Measurements from ENCODE around the gene TUBB. TPM values are rescaled to one million over a fixed set of nuclear protein-coding genes. Genes with fewer than 3 reads are reported as not detected.

The TUBB gene
- total and polyA plus RNA-seq, 9 of the 15 experiments (the other 6 are each of a cell fraction or from before 2014, with no cell fraction given) = 971 to 2,870 (median 1,478) TPM

- TF ChIP-seq, protein P1, sequence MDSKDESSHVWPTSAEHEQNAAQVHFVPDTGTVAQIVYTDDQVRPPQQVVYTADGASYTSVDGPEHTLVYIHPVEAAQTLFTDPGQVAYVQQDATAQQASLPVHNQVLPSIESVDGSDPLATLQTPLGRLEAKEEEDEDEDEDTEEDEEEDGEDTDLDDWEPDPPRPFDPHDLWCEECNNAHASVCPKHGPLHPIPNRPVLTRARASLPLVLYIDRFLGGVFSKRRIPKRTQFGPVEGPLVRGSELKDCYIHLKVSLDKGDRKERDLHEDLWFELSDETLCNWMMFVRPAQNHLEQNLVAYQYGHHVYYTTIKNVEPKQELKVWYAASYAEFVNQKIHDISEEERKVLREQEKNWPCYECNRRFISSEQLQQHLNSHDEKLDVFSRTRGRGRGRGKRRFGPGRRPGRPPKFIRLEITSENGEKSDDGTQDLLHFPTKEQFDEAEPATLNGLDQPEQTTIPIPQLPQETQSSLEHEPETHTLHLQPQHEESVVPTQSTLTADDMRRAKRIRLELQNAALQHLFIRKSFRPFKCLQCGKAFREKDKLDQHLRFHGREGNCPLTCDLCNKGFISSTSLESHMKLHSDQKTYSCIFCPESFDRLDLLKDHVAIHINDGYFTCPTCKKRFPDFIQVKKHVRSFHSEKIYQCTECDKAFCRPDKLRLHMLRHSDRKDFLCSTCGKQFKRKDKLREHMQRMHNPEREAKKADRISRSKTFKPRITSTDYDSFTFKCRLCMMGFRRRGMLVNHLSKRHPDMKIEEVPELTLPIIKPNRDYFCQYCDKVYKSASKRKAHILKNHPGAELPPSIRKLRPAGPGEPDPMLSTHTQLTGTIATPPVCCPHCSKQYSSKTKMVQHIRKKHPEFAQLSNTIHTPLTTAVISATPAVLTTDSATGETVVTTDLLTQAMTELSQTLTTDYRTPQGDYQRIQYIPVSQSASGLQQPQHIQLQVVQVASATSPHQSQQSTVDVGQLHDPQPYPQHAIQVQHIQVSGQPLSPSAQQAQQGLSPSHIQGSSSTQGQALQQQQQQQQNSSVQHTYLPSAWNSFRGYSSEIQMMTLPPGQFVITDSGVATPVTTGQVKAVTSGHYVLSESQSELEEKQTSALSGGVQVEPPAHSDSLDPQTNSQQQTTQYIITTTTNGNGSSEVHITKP (IDR thresholded peaks at IDR 0.05; ENCODE audit: partially characterized antibody) = peak; percentile 39
- TF ChIP-seq ZNF253 (CRISPR knock-in tag; conservative IDR thresholded peaks at IDR 0.05) (no peak), SMARCB1 (IDR thresholded peaks at IDR 0.05; ENCODE audit: insufficient read length, low read depth) (no peak), TBP (optimal IDR thresholded peaks at IDR 0.05; ENCODE audit: low read depth, low read length) (peak; percentile 98), CC2D1A (IDR thresholded peaks at IDR 0.05) (no peak), MYNN (IDR thresholded peaks at IDR 0.05) (peak; percentile 78), MYNN (CRISPR knock-in tag; IDR thresholded peaks at IDR 0.05) (no peak), RBM14 (IDR thresholded peaks at IDR 0.05; ENCODE audit: borderline replicate concordance, insufficient read depth, low read depth, low read length) (no peak), NEUROD1 (IDR thresholded peaks at IDR 0.05; ENCODE audit: borderline replicate concordance, low read depth, low read length, partially characterized antibody) (peak; percentile 15), RFX7 (CRISPR knock-in tag; IDR thresholded peaks at IDR 0.05) (no peak), YY1 (IDR thresholded peaks at IDR 0.05; ENCODE audit: borderline replicate concordance in 1 of 3, control insufficient read depth in 1 of 3, extremely low read depth in 1 of 3, insufficient read depth in 3 of 3, insufficient read length in 1 of 3, insufficient replicate concordance in 2 of 3, low read depth in 1 of 3, low read length in 2 of 3) (peak in 1 of 3 experiments; percentile 39), SOX6 (IDR thresholded peaks at IDR 0.05) (peak; percentile 75), RFX5 (IDR thresholded peaks at IDR 0.05; ENCODE audit: low read depth, low read length) (no peak), NONO (IDR thresholded peaks at IDR 0.05; ENCODE audit: low read depth in 2 of 2, low read length in 1 of 2) (peak; percentile 50 to 93; a peak in 2 of 4 replicates), BCOR (IDR thresholded peaks at IDR 0.05) (peak; percentile 69), EWSR1 (IDR thresholded peaks at IDR 0.05; ENCODE audit: borderline replicate concordance, low read depth, partially characterized antibody) (no peak), LCOR (CRISPR knock-in tag; IDR thresholded peaks at IDR 0.05) (peak; percentile 77)
- TF ChIP-seq, protein P2, sequence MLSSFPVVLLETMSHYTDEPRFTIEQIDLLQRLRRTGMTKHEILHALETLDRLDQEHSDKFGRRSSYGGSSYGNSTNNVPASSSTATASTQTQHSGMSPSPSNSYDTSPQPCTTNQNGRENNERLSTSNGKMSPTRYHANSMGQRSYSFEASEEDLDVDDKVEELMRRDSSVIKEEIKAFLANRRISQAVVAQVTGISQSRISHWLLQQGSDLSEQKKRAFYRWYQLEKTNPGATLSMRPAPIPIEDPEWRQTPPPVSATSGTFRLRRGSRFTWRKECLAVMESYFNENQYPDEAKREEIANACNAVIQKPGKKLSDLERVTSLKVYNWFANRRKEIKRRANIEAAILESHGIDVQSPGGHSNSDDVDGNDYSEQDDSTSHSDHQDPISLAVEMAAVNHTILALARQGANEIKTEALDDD (IDR thresholded peaks at IDR 0.05) = no peak
- TF ChIP-seq, protein P3, sequence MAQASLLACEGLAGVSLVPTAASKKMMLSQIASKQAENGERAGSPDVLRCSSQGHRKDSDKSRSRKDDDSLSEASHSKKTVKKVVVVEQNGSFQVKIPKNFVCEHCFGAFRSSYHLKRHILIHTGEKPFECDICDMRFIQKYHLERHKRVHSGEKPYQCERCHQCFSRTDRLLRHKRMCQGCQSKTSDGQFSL (CRISPR knock-in tag; IDR thresholded peaks at IDR 0.05) = 0 out of 2 replicates have a peak, but pooled peaks have one; percentile 19
- TF ChIP-seq, protein P3 (tag; IDR thresholded peaks at IDR 0.05) = no peak
- TF ChIP-seq, protein P4, sequence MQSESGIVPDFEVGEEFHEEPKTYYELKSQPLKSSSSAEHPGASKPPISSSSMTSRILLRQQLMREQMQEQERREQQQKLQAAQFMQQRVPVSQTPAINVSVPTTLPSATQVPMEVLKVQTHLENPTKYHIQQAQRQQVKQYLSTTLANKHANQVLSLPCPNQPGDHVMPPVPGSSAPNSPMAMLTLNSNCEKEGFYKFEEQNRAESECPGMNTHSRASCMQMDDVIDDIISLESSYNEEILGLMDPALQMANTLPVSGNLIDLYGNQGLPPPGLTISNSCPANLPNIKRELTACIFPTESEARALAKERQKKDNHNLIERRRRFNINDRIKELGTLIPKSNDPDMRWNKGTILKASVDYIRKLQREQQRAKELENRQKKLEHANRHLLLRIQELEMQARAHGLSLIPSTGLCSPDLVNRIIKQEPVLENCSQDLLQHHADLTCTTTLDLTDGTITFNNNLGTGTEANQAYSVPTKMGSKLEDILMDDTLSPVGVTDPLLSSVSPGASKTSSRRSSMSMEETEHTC (IDR thresholded peaks at IDR 0.05) = no peak
Measured at GRCh38 chr6:30744054-30744805, 24.1 kb downstream of the TUBB start, which contains the start of gene IER3 (continued).

Measured in K562 (cell line).